Lower leg skin (tissue), 3 donors: ENCODE data around the gene TAAR8.

ENCODE experiments used
- POLR2A ChIP-seq, 2 donors: fragments of 450-650 bp; IDR thresholded peaks; one replicate each; pipeline ENCODE4 v1.6.1; 2016 to 2017; ENCODE audit warnings: antibody characterized with exemption in 2 of 2, mild to moderate bottlenecking in 1 of 2, moderate library complexity in 1 of 2
- TF ChIP-seq, protein P1 (sequence below), 3 donors: fragments of 450-650 bp; IDR thresholded peaks; one replicate each; pipeline ENCODE4 v1.5.1; 2016; ENCODE audit warnings: antibody characterized with exemption in 3 of 3, mild to moderate bottlenecking in 3 of 3, moderate library complexity in 2 of 3

DNA sequence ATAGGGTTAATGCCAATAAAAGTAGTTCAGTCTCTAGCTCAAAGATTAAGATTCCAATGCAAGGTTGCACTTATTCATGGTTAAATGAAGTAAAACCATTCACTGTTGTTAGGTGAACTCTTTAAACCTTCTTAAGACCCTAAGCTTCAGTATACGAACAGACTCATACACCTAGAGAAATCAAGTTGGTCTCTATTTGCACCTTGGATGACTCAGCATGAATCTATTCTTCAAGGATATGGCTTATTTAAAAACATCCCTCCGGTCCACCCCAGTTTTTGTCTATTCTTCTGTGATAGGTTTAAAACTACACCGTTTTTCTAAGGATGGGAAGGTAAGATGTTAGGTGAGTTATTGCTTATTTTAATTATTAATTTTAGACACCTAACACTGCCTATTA, 15.3 kb upstream of the TAAR8 start:
- TF ChIP-seq, protein P1, sequence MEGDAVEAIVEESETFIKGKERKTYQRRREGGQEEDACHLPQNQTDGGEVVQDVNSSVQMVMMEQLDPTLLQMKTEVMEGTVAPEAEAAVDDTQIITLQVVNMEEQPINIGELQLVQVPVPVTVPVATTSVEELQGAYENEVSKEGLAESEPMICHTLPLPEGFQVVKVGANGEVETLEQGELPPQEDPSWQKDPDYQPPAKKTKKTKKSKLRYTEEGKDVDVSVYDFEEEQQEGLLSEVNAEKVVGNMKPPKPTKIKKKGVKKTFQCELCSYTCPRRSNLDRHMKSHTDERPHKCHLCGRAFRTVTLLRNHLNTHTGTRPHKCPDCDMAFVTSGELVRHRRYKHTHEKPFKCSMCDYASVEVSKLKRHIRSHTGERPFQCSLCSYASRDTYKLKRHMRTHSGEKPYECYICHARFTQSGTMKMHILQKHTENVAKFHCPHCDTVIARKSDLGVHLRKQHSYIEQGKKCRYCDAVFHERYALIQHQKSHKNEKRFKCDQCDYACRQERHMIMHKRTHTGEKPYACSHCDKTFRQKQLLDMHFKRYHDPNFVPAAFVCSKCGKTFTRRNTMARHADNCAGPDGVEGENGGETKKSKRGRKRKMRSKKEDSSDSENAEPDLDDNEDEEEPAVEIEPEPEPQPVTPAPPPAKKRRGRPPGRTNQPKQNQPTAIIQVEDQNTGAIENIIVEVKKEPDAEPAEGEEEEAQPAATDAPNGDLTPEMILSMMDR (IDR thresholded peaks at IDR 0.05): no peak
- TF ChIP-seq POLR2A (IDR thresholded peaks at IDR 0.05): no peak
